GM12874 (cell line): Measurements from ENCODE around the gene UBE2D1.

Experiments used
- TF ChIP-seq, protein P1 (sequence below): IDR thresholded peaks from 2 replicates; pipeline ENCODE4 v1.5.1; 2011; ENCODE audit warnings: low read depth, mild to moderate bottlenecking, control low read depth, low read length, moderate library complexity; ENCODE audit not compliant: insufficient read depth

The UBE2D1 gene

DNA sequence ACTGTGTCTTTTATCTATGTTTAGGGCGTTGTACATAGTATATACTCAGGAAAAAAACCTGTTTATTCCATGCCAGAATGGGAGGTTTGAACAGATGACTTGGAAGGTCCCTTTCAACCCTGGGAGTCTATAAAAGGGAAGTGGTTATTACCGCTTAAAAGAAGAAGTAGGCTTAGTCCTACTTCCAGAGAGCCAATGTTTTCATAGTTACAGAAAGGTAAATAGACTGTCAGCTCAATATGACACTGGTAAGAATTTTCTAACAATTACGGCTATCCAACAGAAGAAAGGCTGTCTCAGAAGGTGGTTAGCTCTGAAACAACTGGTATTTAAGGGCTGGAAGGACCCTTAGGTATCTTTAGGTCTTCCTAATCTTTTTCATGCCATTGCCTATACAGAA, 49.3 kb downstream of the UBE2D1 start:
- TF ChIP-seq, protein P1, sequence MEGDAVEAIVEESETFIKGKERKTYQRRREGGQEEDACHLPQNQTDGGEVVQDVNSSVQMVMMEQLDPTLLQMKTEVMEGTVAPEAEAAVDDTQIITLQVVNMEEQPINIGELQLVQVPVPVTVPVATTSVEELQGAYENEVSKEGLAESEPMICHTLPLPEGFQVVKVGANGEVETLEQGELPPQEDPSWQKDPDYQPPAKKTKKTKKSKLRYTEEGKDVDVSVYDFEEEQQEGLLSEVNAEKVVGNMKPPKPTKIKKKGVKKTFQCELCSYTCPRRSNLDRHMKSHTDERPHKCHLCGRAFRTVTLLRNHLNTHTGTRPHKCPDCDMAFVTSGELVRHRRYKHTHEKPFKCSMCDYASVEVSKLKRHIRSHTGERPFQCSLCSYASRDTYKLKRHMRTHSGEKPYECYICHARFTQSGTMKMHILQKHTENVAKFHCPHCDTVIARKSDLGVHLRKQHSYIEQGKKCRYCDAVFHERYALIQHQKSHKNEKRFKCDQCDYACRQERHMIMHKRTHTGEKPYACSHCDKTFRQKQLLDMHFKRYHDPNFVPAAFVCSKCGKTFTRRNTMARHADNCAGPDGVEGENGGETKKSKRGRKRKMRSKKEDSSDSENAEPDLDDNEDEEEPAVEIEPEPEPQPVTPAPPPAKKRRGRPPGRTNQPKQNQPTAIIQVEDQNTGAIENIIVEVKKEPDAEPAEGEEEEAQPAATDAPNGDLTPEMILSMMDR, result no peak

DNA sequence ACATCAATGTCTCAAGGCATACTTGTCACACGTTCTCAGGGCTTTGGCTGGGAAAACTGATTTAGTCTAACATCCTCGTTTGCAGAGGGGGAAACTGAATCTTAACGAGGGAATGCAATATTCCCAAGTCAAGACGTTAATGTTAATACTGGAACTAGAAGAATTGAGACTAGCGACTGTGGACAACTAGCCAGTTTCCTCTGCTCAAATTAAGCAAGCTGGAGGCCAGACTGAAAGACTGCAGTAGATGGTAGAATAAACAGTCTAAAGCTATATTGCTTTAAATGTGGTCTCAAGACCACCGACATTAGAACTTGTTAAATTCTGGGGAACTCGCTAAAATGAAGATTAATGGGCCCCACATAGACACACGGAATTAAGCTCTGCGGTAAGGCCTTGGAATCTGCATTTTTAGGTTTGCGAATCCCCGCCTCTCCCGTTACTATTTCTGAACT, 49.8 kb downstream of the UBE2D1 start:
- TF ChIP-seq, protein P1, result no peak

DNA sequence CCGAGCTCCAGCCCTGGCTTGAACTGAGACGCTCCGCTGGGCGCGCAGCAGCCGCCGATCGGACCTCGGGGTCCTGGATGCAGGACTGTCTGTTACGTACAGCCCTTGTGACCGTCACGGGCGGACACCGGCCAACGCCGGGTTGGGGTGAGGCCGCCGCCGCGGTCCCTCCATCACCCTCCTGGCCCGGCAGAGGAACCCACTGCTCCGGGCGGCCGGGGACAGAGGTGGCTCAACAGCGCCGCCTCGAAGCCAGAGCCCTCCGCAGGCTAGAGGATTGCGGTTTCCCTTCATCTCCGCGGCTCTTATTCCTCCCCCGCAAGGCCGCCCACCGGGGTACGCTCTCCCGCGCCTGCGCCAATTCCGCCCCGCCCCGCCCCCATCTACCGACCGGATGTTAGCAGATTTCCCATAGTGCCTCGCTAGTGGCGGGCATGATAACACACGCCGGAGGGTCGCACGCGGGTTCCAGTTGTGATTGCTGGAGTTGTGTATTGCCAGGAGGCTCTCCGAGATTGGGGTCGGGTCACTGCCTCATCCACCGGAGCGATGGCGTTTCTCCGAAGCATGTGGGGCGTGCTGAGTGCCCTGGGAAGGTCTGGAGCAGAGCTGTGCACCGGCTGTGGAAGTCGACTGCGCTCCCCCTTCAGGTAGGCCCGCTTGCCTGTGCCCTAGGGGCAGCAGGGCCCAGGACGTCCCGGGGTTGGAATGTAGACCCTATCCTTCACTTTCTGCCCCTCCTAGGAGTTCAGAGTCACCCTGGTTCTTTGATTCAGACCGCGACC, 50.4 kb downstream of the UBE2D1 start, which contains the start of gene TFAM:
TSS of gene TFAM (plus strand) at position 412 of the 785 bp plus-strand sequence. CDS start at position 550, 138 bp downstream.
- TF ChIP-seq, protein P1, result peak; percentile 55; the same call in 1 of the 2 replicates

DNA sequence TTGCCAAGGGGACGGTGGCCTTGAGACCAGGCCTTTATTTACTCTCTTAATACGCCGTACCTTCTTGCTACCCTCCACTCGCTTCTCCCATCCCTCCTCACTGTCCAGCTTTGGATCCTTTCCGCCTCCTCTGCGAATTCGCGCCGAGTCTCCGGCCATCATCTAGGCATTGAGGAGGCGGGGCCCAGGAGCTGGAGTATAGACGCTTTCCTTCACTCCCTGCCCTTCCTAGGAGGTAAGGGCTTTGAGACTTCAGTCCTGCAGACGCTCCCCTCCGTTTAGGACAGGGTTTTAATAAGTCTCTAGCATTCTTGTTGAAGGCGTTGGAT, 50.9 kb downstream of the UBE2D1 start:
- TF ChIP-seq, protein P1, result no peak

DNA sequence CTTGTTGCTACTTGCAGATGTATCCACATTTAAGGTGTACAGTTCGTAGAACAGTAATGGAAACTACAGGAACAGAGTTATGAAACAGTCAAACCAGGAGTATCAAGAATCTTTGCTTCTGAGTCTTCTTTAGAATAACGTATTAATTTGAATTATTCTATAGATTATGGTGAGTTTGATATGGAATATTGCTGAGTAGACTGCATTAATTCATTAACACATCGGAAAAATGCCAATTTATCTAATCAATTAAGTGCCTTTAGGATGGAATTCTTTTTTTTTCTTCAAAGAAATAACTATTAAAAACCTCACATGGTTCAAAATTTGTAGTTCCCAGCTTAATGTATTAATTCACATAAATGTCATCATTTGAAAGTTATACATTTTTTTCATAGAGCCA, 54.2 kb downstream of the UBE2D1 start:
- TF ChIP-seq, protein P1, result no peak

DNA sequence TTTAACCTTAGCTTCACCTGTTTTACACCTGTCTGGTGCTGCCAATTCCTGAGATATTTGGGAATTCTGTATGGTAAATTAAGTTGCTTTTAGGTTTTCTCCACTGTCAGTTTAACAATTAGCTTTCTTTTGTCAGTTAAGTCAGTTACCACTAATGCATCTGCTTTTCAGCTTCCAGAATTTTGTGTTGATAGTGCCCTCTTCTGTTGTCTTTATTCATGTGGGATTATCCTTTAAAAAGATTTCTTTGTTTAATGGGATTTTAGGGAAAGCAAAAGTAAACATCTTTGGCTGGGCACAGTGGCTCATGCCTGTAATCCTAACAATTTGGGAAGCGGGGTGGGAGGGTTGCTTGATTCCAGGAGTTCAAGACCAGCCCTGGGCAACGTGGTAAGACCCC, 58.5 kb downstream of the UBE2D1 start:
- TF ChIP-seq, protein P1, result no peak

DNA sequence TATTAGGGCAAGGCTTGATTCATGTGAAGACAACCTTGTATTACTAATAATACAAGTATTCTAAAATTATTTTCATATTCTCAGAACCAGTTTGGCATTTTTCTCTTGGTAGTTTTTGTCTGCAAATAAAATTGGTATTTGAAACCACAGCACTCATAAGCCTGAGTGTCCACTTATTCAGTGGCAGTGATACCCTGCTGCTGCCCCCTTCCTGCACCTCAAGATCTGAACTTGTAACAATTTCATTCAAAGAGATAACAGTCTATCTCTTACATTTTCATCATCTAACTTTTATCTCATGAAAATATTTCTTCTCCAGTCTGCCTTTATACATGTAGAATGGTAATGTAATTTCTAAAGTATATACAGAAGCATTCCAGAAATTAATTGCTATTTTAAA, 59.7 kb downstream of the UBE2D1 start:
- TF ChIP-seq, protein P1, result no peak
